SK-N-SH (cell line): ENCODE measurements around the gene UST.

Experiments used
- CTCF ChIP-seq: fragments of 200-600 bp; sonication (generic); IDR thresholded peaks from 2 replicates; pipeline ENCODE4 v1.6.1; 2017; ENCODE audit warnings: antibody characterized with exemption, mild to moderate bottlenecking, moderate library complexity
- EP300 ChIP-seq, 2 experiments: IDR thresholded peaks; 2 replicates each; pipeline versions ENCODE4 v1.4.0 to v1.6.1; 2012; ENCODE audit warnings: borderline replicate concordance in 1 of 2, low read depth in 1 of 2, low read length in 1 of 2
- MXI1 ChIP-seq: IDR thresholded peaks from 2 replicates; pipeline ENCODE4 v1.6.1; 2012; ENCODE audit warnings: mild to moderate bottlenecking, low read depth, low read length, improper control_type of control experiment
- POLR2AphosphoS5 ChIP-seq: IDR thresholded peaks from 2 replicates; pipeline ENCODE4 v1.6.1; 2012; ENCODE audit warnings: low read depth, low read length
- REST ChIP-seq: IDR thresholded peaks from 2 replicates; pipeline ENCODE4 v1.6.1; 2012; ENCODE audit warnings: mild to moderate bottlenecking, low read depth, low read length, moderate library complexity
- RXRA ChIP-seq: IDR thresholded peaks from 2 replicates; pipeline ENCODE4 v1.4.0; 2012; ENCODE audit warnings: low read depth, mild to moderate bottlenecking, borderline replicate concordance
- SMC3 ChIP-seq: IDR thresholded peaks from 2 replicates; pipeline ENCODE4 v1.6.1; 2012; ENCODE audit warnings: low read depth, low read length, improper control_type of control experiment
- USF2 ChIP-seq: fragments of 150-350 bp; IDR thresholded peaks from 2 replicates; pipeline ENCODE4 v1.6.1; 2017; ENCODE audit warnings: antibody characterized with exemption, low read length, low read depth, borderline replicate concordance

GRCh38 chr6:148708707-148709106, 38.1 kb upstream of the UST start:
- TF ChIP-seq REST, result no peak
- TF ChIP-seq CTCF, result no peak
- no peak for TF ChIP-seq RXRA
- TF ChIP-seq MXI1, result no peak
- no peak for TF ChIP-seq EP300 (IDR thresholded peaks at IDR 0.05; ENCODE audit: borderline replicate concordance in 1 of 2, low read depth in 1 of 2, low read length in 1 of 2)
- no peak for TF ChIP-seq USF2
- TF ChIP-seq POLR2AphosphoS5, result no peak
- no peak for TF ChIP-seq SMC3
